Natural killer cell treated with Interleukin-12 subunit alpha and Interleukin-12 subunit beta and Interleukin-15 and Interleukin-18, amount 100 ng/mL, for 72 hours (primary cell): Measurements from ENCODE around the gene DHRS3. TPM values are rescaled to one million over a fixed set of nuclear protein-coding genes. Genes with fewer than 3 reads are reported as not detected.
"Not testable (repeated sequence)": the region's sequence is repeated elsewhere in the genome, so short reads cannot be mapped to it uniquely, and the experiment has no call there.

Source experiments
- ATAC-seq, 2 donors: fragments of 150-1000 bp; cut with Tn5 transposase in 1 of 2; sonication (Bioruptor Pico), chemical (Tn5 transposase) in 1 of 2; 2 replicates each; pipeline ENCODE4 v1.10.0; 2021
- DNase-seq: peaks from one replicate; pipeline ENCODE4 v3.0.0; 2022; ENCODE audit warnings: low spot score
- H3K27ac Mint-ChIP-seq, 2 donors: 1 replicate in 1 of 2; 2 replicates in 1 of 2; pipeline ENCODE4 v1.8.0; 2022; ENCODE audit warnings: mixed read lengths in 2 of 2, mild to moderate bottlenecking in 1 of 2, moderate library complexity in 1 of 2
- H3K27me3 Mint-ChIP-seq, 2 donors: 1 replicate in 1 of 2; 2 replicates in 1 of 2; pipeline ENCODE4 v1.8.0; 2022; ENCODE audit warnings: mixed read lengths in 2 of 2
- H3K36me3 Mint-ChIP-seq: one replicate; pipeline ENCODE4 v1.8.0; 2022; ENCODE audit warnings: mixed read lengths
- H3K4me1 Mint-ChIP-seq, 2 donors: 1 replicate in 1 of 2; 2 replicates in 1 of 2; pipeline ENCODE4 v1.8.0; 2022; ENCODE audit warnings: low read depth in 2 of 2, mixed read lengths in 2 of 2, mild to moderate bottlenecking in 1 of 2
- H3K4me3 Mint-ChIP-seq: one replicate; pipeline ENCODE4 v1.8.0; 2022; ENCODE audit warnings: mixed read lengths
- H3K9me3 Mint-ChIP-seq: 2 replicates; pipeline ENCODE4 v1.8.0; 2022; ENCODE audit warnings: mixed read lengths
- total RNA-seq, 2 donors: library from RNA; stranded (reverse); gene quantifications; one replicate each; pipeline ENCODE4 v1.2.3, GENCODE V29; 2022

DHRS3 gene, protein sequence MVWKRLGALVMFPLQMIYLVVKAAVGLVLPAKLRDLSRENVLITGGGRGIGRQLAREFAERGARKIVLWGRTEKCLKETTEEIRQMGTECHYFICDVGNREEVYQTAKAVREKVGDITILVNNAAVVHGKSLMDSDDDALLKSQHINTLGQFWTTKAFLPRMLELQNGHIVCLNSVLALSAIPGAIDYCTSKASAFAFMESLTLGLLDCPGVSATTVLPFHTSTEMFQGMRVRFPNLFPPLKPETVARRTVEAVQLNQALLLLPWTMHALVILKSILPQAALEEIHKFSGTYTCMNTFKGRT
- 100 to 1,000 TPM in 1 of 2 donors, 10 to 100 TPM in 1; 96.6 to 178 TPM for total RNA-seq

DNA sequence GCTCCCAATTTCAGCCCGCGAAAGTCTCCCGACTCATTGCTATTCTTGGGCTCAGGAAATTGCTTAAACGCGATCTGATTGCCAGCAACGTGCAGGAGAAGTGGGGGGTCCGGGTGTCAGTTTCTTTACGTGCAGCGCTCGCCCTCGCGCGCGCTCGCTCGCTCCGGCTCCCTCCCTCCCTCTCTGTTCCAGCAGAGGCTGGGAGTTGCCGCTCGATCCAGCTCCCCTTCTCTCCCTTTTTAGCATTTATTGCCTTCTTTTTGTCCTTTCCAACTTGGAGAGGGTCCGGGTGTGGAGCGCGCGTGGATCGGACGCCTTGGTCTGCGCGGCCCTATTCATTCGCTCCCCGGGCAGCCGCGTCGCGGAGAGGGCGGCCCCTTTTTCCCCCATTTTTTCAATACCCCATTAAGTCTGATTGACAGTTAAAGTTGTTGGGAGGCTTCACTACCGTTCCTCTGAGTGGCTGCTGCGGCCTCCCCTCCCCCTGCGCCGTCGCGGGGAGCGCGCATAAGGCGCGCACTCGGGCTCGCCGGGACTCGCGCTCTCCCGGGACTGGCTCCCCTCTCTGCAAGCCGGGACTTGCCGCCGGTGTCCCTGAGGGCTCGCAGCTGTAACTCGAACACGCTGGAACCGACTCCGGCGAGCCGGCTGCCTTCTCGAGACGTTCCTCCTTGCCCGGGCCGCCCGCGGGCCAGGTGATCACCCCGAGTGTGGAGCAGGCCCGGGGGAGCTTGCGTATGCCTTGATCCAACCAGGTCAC lies at the start of gene DHRS3:
Gene DHRS3, minus strand, starts transcription at position 310 of the 760 bp plus-strand sequence. CDS start 862 bp downstream, outside the sequence.
- no peaks in the 10 kb centered on the region for H3K27me3 Mint-ChIP-seq
- peak within 1 kb of the TSS; percentile 82 to 96 for H3K27ac Mint-ChIP-seq
- no peaks in the 10 kb centered on the region for H3K9me3 Mint-ChIP-seq
- peak within 1 kb of the TSS; percentile 89 for H3K4me3 Mint-ChIP-seq
- DNase-seq (peak; percentile 81), ATAC-seq (peak; percentile 69 to 77)
- peaks cover 58 to 64% of the 10 kb centered on the region in 2 donors for H3K4me1 Mint-ChIP-seq
- peaks cover 4% of the 10 kb centered on the region for H3K36me3 Mint-ChIP-seq

DNA sequence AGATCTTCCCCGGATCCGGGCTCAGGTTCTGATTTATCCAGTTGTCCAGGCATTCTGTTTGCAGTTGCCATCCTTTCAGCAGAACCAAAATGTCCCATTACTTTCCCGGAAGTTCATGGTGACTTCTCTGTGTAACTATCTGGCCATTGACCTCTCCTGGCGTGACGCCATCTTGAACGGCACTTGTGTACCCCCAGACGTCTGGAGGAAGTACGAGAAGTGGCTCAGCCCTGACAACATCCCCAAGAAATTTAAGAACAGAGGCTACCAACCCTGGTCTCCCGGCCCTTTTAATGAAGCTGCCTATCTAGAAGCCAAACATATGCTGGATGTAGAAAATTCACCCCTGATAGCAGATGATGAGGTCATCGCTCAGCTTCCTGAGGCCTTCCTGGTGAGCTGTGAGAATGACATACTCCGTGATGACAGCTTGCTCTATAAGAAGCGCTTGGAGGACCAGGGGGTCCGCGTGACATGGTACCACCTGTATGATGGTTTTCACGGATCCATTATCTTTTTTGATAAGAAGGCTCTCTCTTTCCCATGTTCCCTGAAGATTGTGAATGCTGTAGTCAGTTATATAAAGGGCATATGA lies 48.2 kb upstream of the DHRS3 start:
- H3K4me1 Mint-ChIP-seq, result no peaks in the 10 kb centered on the region
- ATAC-seq, result no peak

DNA sequence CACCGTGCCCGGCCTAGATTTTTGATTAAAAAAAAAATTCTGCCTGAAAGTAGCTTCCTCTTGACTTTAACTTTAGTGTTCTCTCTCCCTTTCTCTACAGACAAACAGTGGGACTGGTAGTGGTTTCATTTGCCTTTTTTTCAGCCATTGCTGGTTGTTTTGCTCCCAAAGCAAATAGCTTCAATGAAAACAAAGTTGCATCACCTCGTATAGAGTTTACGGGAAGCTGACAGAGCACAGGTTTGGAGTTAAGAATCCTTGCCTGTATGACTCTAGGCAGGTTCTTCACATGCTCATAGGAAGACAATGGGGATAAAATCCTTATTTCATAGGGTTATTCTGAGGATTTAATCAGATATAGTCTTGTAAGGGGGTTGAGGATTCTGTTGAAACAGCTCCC lies 47.5 kb upstream of the DHRS3 start:
- H3K9me3 Mint-ChIP-seq, result no peaks in the 10 kb centered on the region
- DNase-seq (no peak), ATAC-seq (no peak)
- no peaks in the 10 kb centered on the region for H3K36me3 Mint-ChIP-seq
- H3K27ac Mint-ChIP-seq, result no peak overlapping the region
- peaks cover 0 to 6% of the 10 kb centered on the region in 2 donors for H3K27me3 Mint-ChIP-seq
- H3K4me1 Mint-ChIP-seq, result no peaks in the 10 kb centered on the region
- H3K4me3 Mint-ChIP-seq, result no peak overlapping the region

More for the DNA sequence above, 48.2 kb upstream of the DHRS3 start:
- Mint-ChIP-seq H3K4me3 (no peak overlapping the region), H3K27ac (no peak overlapping the region), H3K36me3 (no peaks in the 10 kb centered on the region), H3K27me3 (peaks cover 0 to 6% of the 10 kb centered on the region in 2 donors), H3K9me3 (no peaks in the 10 kb centered on the region)
- no peak for DNase-seq

DNA sequence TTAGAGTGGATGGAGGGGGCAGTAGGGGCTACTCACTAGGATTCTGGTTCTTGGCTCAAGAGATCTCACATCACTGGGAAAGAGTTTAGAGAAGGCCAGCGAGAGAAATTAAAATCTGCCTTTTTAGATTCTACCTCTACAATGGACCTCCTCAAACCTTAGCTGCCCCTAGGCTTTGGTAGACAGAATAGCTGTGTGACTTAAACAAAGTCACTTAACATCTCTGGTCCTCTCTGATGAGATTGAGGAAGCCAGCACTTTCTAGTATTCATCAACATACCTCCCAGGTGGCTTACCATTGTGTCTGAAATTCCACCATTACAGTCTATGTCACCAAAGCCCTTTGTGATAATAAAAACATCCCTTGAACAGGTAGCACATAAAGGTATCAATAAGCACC lies 44.5 kb upstream of the DHRS3 start:
- Mint-ChIP-seq H3K9me3 (no peaks in the 10 kb centered on the region), H3K27ac (no peak overlapping the region), H3K36me3 (no peaks in the 10 kb centered on the region), H3K4me1 (peaks cover 7 to 11% of the 10 kb centered on the region in 2 donors), H3K27me3 (peaks cover 0 to 6% of the 10 kb centered on the region in 2 donors), H3K4me3 (no peak overlapping the region)
- ATAC-seq (no peak), DNase-seq (no peak)

DNA sequence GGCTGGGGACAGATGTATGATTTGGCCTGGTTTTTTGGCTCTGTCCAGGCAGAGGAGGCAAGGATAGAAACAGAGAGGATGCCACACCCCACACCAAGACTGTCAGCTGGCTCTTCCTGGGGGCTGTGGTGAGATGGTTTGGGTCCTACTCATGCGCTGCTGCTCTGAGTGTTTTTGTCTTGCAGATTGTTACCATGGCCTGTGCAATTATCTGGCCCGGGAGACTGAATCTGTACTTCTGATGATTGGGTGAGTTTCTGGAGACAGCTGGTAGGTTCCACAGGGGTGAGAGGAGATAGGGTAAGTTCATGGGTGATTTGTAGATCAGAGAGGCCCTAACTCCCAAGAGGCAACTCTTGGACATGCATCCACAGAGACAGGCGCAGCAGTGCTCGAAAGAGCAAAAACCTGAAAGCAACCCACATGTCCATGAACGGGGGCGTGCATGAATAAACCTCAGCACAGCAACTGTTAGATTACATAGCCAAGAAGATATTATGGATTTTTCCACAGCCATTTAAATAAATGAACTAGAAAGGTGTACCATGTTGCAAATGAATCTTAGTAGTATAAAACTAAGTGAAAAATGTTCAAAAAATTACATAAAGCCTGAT lies 43.7 kb upstream of the DHRS3 start:
- ATAC-seq, result no peak
- no peak overlapping the region for H3K27ac Mint-ChIP-seq

DNA sequence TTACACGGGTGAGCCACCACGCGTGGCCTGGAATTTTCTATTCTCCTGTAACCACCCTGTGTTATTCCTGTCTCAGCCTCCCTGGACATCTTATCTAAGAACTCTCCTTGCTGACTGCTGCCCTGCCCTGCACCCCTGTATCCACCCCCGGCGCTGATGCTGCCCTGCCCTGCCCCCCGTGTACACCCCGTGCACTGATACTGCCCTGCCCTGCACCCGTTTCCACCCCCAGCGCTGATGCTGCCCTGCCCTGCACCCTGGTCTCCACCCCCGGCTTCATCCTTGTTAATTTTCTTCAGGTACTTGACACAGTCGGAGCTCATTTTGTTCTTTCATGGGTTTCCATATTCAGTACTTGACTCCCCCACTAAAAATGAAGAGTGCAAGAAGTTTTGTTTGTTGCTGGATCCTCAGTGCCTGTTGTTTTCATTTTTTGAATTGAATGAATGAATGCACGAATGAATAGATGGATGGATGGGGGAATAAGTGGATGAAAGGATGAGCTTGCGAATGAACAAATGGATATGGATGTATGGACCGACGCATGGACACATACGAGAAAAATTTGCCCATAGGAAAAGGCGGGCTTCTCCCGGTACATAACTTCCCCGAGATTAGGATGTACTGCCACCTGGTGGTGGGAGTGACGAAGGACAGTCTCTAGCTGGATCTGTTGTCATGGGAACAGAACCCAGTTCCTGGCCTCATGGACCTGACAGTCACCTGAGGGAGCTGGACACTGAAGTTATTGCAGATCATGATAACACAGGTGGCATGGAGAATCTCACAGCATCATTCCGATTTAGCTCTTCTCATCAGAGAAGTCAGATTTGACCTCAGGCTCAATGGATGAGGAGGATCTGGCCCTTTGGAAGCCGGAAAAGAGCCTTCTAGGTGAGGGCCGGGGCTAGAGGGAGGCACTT lies 40.8 kb upstream of the DHRS3 start:
- Mint-ChIP-seq H3K4me3 (peak overlapping the region; percentile 11), H3K9me3 (no peaks in the 10 kb centered on the region), H3K27me3 (peaks cover 0 to 5% of the 10 kb centered on the region in 2 donors), H3K36me3 (no peaks in the 10 kb centered on the region), H3K27ac (peak overlapping the region in 1 of 2 donors; percentile 1), H3K4me1 (peaks cover 11% of the 10 kb centered on the region in 2 donors)
- DNase-seq, result peak; percentile 76
- peak; percentile 79 to 83 for ATAC-seq

More for the DNA sequence above, 43.7 kb upstream of the DHRS3 start:
- Mint-ChIP-seq H3K4me3 (no peak overlapping the region), H3K9me3 (no peaks in the 10 kb centered on the region), H3K27me3 (peaks cover 0 to 9% of the 10 kb centered on the region in 2 donors), H3K36me3 (no peaks in the 10 kb centered on the region), H3K4me1 (peaks cover 11% of the 10 kb centered on the region in 2 donors)
- no peak for DNase-seq

DNA sequence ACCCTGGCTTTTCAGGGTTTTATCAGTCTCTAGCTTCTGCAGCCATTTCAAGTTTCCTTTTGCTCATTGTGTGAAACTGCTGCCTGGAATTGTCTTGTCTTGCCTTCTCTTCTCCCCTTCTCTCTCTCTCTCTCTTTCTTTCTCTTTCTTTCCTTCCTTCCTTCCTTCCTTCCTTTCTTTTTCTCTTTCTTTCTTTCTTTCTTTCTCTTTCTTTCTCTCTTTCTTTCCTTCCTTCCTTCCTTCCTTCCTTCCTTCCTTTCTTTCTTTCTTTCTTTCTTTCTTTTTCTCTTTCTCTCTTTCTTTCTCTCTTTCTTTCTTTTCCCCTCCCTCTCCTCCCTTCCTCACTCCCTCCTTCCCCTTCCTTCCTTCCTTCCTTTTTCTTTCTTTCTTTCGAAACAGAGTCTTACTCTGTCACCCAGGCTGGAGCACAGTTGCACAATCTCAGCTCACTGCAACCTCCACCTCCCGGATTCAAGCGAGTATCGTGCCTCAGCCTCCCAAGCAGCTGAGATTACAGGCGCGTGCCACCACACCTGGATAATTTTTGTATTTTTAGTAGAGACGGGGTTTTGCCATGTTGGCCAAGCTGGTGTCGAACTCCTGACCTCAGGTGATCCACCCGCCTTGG lies 40.0 kb upstream of the DHRS3 start:
- not testable (repeated sequence) for DNase-seq, H3K9me3 Mint-ChIP-seq, H3K27me3 Mint-ChIP-seq, H3K27ac Mint-ChIP-seq, ATAC-seq, H3K4me3 Mint-ChIP-seq, H3K36me3 Mint-ChIP-seq
- H3K4me1 Mint-ChIP-seq, result peaks cover 11% of the 10 kb centered on the region in 2 donors

DNA sequence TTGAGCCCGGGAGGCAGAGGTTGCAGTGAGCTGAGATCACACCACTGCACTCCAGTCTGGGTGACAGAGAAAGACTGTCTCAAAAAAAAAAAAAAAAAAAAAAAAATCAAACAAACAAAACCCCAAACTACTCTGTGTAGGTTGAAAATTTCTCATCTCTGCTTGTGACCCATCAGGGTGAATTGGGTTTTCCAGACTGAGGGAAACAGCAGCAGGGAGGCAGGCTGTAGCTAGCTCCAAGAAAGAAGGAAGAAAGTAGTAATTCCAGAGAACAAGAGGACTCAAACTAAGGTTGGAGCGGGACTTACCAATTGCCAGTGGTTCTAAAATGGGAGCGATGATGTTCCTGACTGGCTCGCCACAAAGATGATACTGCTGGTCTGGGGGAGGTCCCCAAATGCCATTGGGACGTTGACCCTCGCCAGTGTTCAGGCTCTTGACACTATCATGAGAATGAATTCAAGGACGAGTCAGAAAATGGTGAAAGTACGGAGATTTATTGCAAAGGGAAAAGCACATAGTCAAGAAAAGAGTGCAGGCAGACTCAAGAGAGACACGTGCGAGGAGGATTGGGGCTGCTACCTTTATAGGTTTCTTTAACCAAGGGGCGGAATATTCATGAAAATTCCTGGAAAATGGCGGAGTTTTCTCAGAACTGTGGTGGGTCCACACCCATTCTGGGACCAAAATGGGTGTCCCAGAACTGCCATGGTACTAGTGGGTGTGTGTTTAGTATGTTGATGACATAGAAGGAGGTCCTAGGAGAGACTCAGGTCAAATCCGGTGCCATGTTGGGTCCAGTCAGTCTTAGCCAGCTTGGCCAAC lies 39.3 kb upstream of the DHRS3 start:
- H3K36me3 Mint-ChIP-seq, result no peaks in the 10 kb centered on the region
- no peak overlapping the region for H3K4me3 Mint-ChIP-seq
- H3K27ac Mint-ChIP-seq, result no peak overlapping the region
- ATAC-seq (no peak), DNase-seq (no peak)
- no peaks in the 10 kb centered on the region for H3K9me3 Mint-ChIP-seq
- peaks cover 11 to 12% of the 10 kb centered on the region in 2 donors for H3K4me1 Mint-ChIP-seq
- H3K27me3 Mint-ChIP-seq, result peaks cover 0 to 5% of the 10 kb centered on the region in 2 donors

DNA sequence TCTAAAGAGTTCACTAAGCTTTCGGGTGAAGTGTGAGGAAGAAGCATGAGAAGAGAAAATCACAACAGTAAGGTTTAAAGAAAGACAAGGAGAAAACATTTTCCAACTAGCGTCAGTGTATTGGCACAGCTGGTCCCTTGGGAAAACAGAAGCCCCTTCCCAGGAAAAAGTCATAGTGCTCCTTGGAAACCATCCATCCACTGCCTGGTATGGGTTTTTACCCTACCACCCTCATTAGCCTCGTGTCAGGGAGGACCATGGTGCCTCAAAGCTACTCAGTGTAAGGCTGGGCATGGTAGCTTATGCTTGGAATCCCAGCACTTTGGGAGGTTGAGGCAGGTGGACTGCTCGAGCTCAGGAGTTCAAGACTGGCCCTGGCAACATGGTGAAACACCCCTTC lies 38.6 kb upstream of the DHRS3 start:
- no peak overlapping the region for H3K27ac Mint-ChIP-seq
- peaks cover 11 to 15% of the 10 kb centered on the region in 2 donors for H3K4me1 Mint-ChIP-seq
- peaks cover 0 to 3% of the 10 kb centered on the region in 2 donors for H3K27me3 Mint-ChIP-seq
- DNase-seq (no peak), ATAC-seq (no peak)
- no peaks in the 10 kb centered on the region for H3K36me3 Mint-ChIP-seq
- no peaks in the 10 kb centered on the region for H3K9me3 Mint-ChIP-seq
- no peak overlapping the region for H3K4me3 Mint-ChIP-seq

DNA sequence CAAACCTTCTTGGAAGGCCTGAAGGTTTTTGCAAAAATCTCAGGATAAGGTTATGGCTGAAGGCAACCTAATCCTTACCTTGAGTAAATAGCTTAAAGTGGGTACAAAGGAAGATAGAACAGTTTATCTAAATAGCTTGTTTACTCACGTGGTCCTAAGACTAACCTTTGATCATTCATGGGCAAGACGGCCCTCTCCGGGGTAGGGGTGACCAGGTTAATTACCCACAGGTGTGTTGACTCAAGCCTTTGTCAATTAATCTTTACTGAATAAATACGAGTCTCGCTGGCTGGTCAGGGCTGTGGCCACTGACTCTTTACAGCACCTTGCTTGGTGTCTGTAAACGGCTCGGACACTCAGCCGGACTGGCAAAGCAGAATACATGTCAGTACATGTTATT lies 36.6 kb upstream of the DHRS3 start:
- Mint-ChIP-seq H3K27ac (no peak overlapping the region), H3K36me3 (no peaks in the 10 kb centered on the region), H3K4me1 (peaks cover 11 to 19% of the 10 kb centered on the region in 2 donors), H3K9me3 (no peaks in the 10 kb centered on the region), H3K4me3 (no peak overlapping the region), H3K27me3 (peaks cover 0 to 8% of the 10 kb centered on the region in 2 donors)
- ATAC-seq (no peak), DNase-seq (no peak)

DNA sequence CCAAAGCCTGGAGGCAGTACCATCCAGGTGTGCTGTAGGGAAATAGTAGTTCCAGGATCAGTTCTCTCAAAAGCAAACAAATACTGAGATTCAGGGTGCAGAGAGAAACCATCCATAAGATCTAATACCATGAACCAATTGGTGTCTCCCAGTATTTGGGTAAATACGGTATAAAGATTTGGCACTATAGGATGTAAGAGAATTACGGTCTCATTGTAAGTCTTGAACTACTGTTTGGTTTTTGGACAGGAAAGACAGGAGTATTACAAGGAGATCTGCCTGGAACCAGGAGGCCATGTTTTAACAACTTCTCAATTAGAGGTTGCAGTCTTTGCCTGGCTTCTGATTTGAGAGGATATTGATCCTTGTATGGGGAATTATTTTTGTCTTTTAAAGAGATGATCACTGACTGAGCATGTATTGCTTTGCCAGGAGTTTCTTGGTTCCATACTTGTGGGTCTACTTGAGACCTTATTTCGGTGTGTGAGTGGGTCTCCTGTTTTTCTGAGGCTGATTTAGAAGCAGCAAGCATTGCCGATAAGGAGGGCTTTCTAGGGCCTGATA lies 36.1 kb upstream of the DHRS3 start:
- Mint-ChIP-seq H3K9me3 (no peaks in the 10 kb centered on the region), H3K27me3 (peaks cover 3 to 8% of the 10 kb centered on the region in 2 donors), H3K27ac (no peak overlapping the region), H3K36me3 (no peaks in the 10 kb centered on the region), H3K4me1 (peaks cover 13 to 23% of the 10 kb centered on the region in 2 donors), H3K4me3 (no peak overlapping the region)
- no peak for ATAC-seq
- DNase-seq, result no peak
